ENCODE data around the gene AMN.

GRCh38 chr14:102928412-102929240 lies 6.2 kb downstream of the AMN start:
- TF ChIP-seq CTCF (conservative IDR thresholded peaks at IDR 0.05; ENCODE audit: low read depth, low read length) = no peak
- no peak for TF ChIP-seq EZH2 (IDR thresholded peaks at IDR 0.05; ENCODE audit: borderline replicate concordance, low read depth, low read length, poor library complexity, severe bottlenecking)

All from A673 (cell line).